Measurements from ENCODE around the gene PDE6G. TPM values are rescaled to one million over a fixed set of nuclear protein-coding genes. Genes with fewer than 3 reads are reported as not detected.

Gene PDE6G
- total and polyA plus RNA-seq, 2 of the 13 experiments (the other 11 are each of a cell fraction or from before 2014, with no cell fraction given), result 1.4 to 6.7 TPM

DNA sequence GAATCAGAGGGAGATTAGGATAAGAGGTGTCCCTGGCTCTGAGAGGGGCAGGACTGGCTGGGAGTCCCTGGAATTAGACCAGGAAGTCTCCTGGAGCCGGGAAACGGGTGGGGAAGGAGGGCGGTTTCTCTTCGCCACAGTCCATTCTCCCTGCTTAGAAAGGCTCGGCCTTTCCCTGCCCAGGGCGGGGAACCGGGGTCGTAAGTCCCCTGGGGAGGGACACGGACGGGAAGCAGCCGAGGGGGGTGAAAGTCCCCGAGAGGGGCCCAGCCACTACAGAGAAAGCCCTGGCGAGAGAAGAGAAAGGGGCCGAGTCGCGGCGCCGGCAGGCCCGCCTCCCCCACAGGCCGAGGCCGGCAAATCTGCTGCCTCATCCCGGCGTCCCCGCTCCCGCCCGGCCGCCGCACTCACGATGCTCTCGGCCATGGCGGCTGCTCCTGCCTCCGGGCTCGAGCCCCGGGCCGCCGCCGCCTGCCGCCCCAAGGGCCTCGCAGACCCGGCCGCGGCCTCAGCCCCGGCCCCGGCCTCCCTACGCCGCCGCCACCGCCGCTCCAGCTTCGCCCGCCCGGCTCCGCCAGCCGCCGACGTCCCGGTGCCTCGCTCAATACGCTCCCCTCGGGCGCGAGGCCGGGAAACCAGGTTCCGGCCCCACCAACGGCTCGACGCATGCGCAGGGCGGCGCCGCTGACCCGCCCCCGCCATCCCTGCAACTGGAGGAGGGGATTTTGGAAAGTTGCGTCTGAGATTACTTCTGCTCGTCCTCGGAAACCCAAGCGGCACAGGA is 19.6 kb downstream of the PDE6G start, which contains the start of the genes NPLOC4 and TSPAN10 (continued):
- TF ChIP-seq, protein P1, sequence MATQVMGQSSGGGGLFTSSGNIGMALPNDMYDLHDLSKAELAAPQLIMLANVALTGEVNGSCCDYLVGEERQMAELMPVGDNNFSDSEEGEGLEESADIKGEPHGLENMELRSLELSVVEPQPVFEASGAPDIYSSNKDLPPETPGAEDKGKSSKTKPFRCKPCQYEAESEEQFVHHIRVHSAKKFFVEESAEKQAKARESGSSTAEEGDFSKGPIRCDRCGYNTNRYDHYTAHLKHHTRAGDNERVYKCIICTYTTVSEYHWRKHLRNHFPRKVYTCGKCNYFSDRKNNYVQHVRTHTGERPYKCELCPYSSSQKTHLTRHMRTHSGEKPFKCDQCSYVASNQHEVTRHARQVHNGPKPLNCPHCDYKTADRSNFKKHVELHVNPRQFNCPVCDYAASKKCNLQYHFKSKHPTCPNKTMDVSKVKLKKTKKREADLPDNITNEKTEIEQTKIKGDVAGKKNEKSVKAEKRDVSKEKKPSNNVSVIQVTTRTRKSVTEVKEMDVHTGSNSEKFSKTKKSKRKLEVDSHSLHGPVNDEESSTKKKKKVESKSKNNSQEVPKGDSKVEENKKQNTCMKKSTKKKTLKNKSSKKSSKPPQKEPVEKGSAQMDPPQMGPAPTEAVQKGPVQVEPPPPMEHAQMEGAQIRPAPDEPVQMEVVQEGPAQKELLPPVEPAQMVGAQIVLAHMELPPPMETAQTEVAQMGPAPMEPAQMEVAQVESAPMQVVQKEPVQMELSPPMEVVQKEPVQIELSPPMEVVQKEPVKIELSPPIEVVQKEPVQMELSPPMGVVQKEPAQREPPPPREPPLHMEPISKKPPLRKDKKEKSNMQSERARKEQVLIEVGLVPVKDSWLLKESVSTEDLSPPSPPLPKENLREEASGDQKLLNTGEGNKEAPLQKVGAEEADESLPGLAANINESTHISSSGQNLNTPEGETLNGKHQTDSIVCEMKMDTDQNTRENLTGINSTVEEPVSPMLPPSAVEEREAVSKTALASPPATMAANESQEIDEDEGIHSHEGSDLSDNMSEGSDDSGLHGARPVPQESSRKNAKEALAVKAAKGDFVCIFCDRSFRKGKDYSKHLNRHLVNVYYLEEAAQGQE (IDR thresholded peaks at IDR 0.05; ENCODE audit: borderline replicate concordance in 1 of 2, low read depth in 1 of 2, low read length in 2 of 2), result no peak
- TF ChIP-seq ZNF484 (CRISPR knock-in tag; IDR thresholded peaks at IDR 0.05; ENCODE audit: borderline replicate concordance, low read depth) (no peak), AGO1 (IDR thresholded peaks at IDR 0.05; ENCODE audit: low read depth, low read length, poor library complexity, severe bottlenecking) (peak; percentile 61), NR2F1 (CRISPR knock-in tag; IDR thresholded peaks at IDR 0.05) (peak in 1 of 2 experiments; percentile 17; a peak in 2 of 4 replicates), ZNF652 (CRISPR knock-in tag; IDR thresholded peaks at IDR 0.05; ENCODE audit: borderline replicate concordance, low read depth) (peak; percentile 35; the same call in 1 of the 2 replicates), POGZ (CRISPR knock-in tag; IDR thresholded peaks at IDR 0.05) (peak; percentile 87), HOXA3 (CRISPR knock-in tag; IDR thresholded peaks at IDR 0.05) (peak; percentile 94), POLR2AphosphoS5 (IDR thresholded peaks at IDR 0.05; ENCODE audit: low read depth, low read length) (peak; percentile 77), TGIF2 (CRISPR knock-in tag; IDR thresholded peaks at IDR 0.05) (peak; percentile 97), ISL2 (CRISPR knock-in tag; IDR thresholded peaks at IDR 0.05) (peak; percentile 86), MZF1 (CRISPR knock-in tag; IDR thresholded peaks at IDR 0.05; ENCODE audit: borderline replicate concordance) (no peak), ZNF546 (CRISPR knock-in tag; conservative IDR thresholded peaks at IDR 0.05) (no peak), HNF4A (CRISPR knock-in tag; IDR thresholded peaks at IDR 0.05) (peak; percentile 32), ZNF282 (IDR thresholded peaks at IDR 0.05; ENCODE audit: partially characterized antibody) (no peak), ZNF354B (CRISPR knock-in tag; IDR thresholded peaks at IDR 0.05) (no peak), TCF7L2 (IDR thresholded peaks at IDR 0.05; ENCODE audit: low read depth, low read length) (no peak), ARID2 (CRISPR knock-in tag; IDR thresholded peaks at IDR 0.05; ENCODE audit: borderline replicate concordance) (no peak)
- TF ChIP-seq, protein P2, sequence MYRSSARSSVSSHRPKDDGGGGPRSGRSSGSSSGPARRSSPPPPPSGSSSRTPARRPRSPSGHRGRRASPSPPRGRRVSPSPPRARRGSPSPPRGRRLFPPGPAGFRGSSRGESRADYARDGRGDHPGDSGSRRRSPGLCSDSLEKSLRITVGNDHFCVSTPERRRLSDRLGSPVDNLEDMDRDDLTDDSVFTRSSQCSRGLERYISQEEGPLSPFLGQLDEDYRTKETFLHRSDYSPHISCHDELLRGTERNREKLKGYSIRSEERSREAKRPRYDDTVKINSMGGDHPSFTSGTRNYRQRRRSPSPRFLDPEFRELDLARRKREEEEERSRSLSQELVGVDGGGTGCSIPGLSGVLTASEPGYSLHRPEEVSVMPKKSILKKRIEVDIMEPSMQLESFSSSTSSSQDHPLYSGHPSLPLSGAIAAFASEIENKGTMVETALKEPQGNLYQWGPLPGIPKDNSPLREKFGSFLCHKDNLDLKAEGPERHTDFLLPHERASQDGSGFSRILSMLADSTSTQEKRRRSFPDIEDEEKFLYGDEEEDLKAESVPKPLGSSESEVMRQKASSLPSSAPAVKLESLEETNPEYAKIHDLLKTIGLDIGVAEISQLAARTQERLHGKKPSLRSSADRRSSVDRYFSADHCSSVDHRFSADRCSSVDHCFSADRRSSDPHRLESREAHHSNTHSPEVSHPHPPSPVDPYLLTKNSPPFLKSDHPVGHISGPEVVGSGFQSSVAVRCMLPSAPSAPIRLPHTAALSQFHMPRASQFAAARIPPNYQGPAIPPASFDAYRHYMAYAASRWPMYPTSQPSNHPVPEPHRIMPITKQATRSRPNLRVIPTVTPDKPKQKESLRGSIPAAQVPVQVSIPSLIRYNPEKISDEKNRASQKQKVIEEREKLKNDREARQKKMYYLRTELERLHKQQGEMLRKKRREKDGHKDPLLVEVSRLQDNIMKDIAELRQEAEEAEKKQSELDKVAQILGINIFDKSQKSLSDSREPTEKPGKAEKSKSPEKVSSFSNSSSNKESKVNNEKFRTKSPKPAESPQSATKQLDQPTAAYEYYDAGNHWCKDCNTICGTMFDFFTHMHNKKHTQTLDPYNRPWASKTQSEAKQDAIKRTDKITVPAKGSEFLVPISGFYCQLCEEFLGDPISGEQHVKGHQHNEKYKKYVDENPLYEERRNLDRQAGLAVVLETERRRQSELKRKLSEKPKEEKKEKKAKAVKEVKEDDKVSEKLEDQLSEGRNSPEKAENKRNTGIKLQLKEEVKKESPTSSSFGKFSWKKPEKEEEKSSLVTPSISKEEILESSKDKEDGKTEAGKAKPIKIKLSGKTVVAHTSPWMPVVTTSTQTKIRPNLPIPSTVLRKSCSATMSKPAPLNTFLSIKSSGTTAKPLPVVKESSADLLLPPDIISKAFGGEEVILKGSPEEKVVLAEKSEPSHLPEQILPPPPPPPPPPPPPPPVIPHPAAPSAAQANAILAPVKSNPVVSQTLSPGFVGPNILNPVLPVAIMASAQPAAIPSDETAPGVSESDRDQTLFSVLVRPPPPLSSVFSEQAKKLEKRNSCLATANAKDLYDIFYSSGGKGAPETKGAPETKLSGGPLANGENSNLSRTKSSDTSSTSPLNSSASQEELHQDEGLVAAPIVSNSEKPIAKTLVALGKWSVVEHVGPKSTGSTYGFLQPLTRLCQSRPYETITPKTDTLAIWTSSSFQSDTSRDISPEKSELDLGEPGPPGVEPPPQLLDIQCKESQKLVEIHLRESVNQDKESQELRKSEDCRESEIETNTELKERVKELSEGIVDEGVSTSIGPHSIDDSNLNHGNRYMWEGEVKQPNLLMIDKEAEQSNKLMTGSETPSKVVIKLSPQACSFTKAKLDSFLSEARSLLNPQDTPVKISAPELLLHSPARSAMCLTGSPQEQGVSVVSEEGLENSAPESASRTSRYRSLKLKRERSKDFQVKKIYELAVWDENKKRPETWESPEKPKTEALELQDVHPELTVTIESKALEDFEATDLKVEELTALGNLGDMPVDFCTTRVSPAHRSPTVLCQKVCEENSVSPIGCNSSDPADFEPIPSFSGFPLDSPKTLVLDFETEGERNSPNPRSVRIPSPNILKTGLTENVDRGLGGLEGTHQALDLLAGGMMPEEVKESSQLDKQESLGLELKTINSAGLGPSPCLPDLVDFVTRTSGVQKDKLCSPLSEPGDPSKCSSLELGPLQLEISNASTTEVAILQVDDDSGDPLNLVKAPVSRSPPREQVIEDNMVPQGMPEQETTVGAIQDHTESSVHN (CRISPR knock-in tag; IDR thresholded peaks at IDR 0.05), result no peak
